Smooth muscle cell (in vitro differentiated cells): ENCODE data around the gene CD207. TPM values are rescaled to one million over a fixed set of nuclear protein-coding genes. Genes with fewer than 3 reads are reported as not detected.

Source experiments
- DNase-seq: peaks from one replicate; lab custom pipeline; 2025; ENCODE audit not compliant: unreplicated experiment; lab: John Stamatoyannopoulos, UW
- H2AFZ ChIP-seq: fragments of 200-600 bp; sonication (generic); 2 replicates; pipeline ENCODE4 v1.6.0; 2016; ENCODE audit warnings: antibody characterized with exemption, low read depth, mild to moderate bottlenecking
- H3F3A ChIP-seq: fragments of 200-600 bp; sonication (generic); 2 replicates; pipeline ENCODE4 v1.6.0; 2017; ENCODE audit warnings: antibody characterized with exemption, low read depth
- H3K27ac ChIP-seq: fragments of 200-600 bp; sonication (generic); 2 replicates; pipeline ENCODE4 v1.5.1; 2016; ENCODE audit warnings: low read depth, mild to moderate bottlenecking
- H3K27me3 ChIP-seq: fragments of 200-600 bp; sonication (generic); 2 replicates; pipeline ENCODE4 v1.6.1; 2016; ENCODE audit warnings: low read depth, mild to moderate bottlenecking
- H3K36me3 ChIP-seq: fragments of 200-600 bp; sonication (generic); 2 replicates; pipeline ENCODE4 v1.5.1; 2016; ENCODE audit warnings: low read depth
- H3K4me1 ChIP-seq: fragments of 200-600 bp; sonication (generic); 2 replicates; pipeline ENCODE4 v1.5.1; 2016; ENCODE audit warnings: low read depth
- H3K4me2 ChIP-seq: fragments of 200-600 bp; sonication (generic); 2 replicates; pipeline ENCODE4 v1.6.0; 2016; ENCODE audit warnings: mild to moderate bottlenecking
- H3K4me3 ChIP-seq: fragments of 200-600 bp; sonication (generic); 2 replicates; pipeline ENCODE4 v1.5.1; 2016; ENCODE audit warnings: mild to moderate bottlenecking
- H3K79me2 ChIP-seq: fragments of 200-600 bp; sonication (generic); 2 replicates; pipeline ENCODE4 v1.6.0; 2016; ENCODE audit warnings: low read depth, mild to moderate bottlenecking
- H3K9ac ChIP-seq: fragments of 200-600 bp; sonication (generic); 2 replicates; pipeline ENCODE4 v1.6.0; 2016; ENCODE audit warnings: low read depth
- H3K9me3 ChIP-seq: fragments of 200-600 bp; sonication (generic); replicated peaks from 2 replicates; pipeline ENCODE4 v1.5.1; 2016; ENCODE audit warnings: low read depth
- H4K20me1 ChIP-seq: fragments of 200-600 bp; sonication (generic); 2 replicates; pipeline ENCODE4 v1.6.0; 2016; ENCODE audit warnings: low read depth
- WGBS: methylation state at CpG from one replicate; pipeline ENCODE4 v1.1.7; 2016; ENCODE audit warnings: low lambda C conversion rate; 5-methylcytosine and 5-hydroxymethylcytosine counted together
- polyA plus RNA-seq: library from polyadenylated mRNA; unstranded; fragments of >200 nt; fragmentation: Nextera tagmentation; extraction: Ambion mirVana; gene quantifications from 2 replicates; pipeline ENCODE4 v1.2.1, GENCODE V29; 2016
- total RNA-seq: library from RNA; depleted of rRNA; stranded (reverse); fragments of >200 nt; gene quantifications from 2 replicates; pipeline ENCODE4 v1.2.3, GENCODE V29; 2014
- TF ChIP-seq, protein P1 (sequence below): fragments of 200-600 bp; sonication (generic); IDR thresholded peaks from 2 replicates; pipeline ENCODE4 v1.5.1; 2017; ENCODE audit warnings: borderline replicate concordance, mild to moderate bottlenecking, antibody characterized with exemption; ENCODE audit not compliant: insufficient read depth, poor library complexity, severe bottlenecking

The CD207 gene
- total and polyA plus RNA-seq, 2 experiments from 2014 or later: not detected

DNA sequence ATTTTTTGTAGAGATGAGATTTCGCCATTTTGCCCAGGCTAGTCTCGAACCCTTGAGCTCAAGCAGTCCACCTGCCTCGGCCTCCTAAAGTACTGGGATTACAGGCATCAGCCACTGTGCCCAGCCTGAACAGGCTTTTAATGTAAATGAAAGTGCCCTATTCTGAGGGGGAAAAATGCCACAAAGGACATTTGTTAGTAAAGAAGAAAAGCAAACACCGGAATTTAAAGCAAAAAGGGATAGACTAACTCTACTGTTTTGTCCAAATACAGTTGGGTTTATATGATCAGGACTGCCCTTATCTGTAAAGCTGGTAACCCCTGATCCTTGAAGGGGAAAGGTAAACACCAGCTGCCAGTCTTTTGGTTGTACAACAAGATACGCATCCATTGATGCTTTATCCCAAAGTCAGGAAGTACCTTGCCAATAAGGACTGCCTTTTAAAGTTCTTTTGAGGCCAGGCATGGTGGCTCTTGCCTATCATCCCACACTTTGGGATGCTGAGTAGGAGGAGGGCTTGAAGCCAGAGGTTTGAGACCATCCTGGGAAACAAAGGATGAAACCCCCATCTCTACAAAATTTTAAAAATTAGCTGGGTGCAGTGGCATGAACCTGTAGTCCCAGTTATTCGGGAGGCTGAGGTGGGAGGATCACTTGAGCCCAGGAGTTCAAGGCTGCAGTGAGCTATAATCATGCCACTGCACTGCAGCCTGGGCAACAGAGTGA is 28.4 kb downstream of the CD207 start:
- Histone ChIP-seq H3K4me3 (no peak overlapping the region), H4K20me1 (no peaks in the 10 kb centered on the region), H3K36me3 (no peaks in the 10 kb centered on the region), H3K27me3 (peaks cover 37% of the 10 kb centered on the region), H3K27ac (no peak overlapping the region), H3K9ac (no peak overlapping the region), H3K4me1 (no peaks in the 10 kb centered on the region), H3F3A (no peaks in the 10 kb centered on the region), H3K4me2 (no peak overlapping the region), H2AFZ (no peak overlapping the region), H3K9me3 (no peaks in the 10 kb centered on the region), H3K79me2 (no peaks in the 10 kb centered on the region)
- WGBS: 93% methylated on average over 6 of the region's 6 CpGs
- TF ChIP-seq, protein P1, sequence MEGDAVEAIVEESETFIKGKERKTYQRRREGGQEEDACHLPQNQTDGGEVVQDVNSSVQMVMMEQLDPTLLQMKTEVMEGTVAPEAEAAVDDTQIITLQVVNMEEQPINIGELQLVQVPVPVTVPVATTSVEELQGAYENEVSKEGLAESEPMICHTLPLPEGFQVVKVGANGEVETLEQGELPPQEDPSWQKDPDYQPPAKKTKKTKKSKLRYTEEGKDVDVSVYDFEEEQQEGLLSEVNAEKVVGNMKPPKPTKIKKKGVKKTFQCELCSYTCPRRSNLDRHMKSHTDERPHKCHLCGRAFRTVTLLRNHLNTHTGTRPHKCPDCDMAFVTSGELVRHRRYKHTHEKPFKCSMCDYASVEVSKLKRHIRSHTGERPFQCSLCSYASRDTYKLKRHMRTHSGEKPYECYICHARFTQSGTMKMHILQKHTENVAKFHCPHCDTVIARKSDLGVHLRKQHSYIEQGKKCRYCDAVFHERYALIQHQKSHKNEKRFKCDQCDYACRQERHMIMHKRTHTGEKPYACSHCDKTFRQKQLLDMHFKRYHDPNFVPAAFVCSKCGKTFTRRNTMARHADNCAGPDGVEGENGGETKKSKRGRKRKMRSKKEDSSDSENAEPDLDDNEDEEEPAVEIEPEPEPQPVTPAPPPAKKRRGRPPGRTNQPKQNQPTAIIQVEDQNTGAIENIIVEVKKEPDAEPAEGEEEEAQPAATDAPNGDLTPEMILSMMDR: no peak
- no peak for DNase-seq

DNA sequence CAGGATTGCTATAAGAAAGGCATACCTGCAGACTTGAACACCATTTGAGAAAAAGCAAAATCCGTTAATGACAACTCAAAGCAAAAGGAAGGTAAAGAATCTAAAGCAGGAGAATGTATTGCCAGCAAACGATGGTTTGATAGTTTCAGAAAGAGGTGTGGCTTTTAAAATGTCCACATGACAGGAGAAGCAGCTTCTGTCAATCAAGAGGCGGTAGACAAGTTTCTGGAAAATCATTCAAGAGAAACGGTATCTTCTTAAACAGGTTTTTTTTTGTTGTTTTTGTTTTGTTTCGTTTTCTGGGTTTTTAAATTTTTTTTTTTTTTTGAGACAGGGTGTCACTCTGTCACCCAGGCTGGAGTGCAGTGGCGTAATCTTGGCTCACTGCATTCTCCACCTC is 29.0 kb downstream of the CD207 start:
- Histone ChIP-seq H3K4me1 (no peaks in the 10 kb centered on the region), H3K4me2 (no peak overlapping the region), H3K79me2 (no peaks in the 10 kb centered on the region), H3K27me3 (peaks cover 39% of the 10 kb centered on the region), H3F3A (no peaks in the 10 kb centered on the region), H4K20me1 (no peaks in the 10 kb centered on the region), H3K4me3 (no peak overlapping the region), H3K36me3 (no peaks in the 10 kb centered on the region), H3K27ac (no peak overlapping the region), H2AFZ (no peak overlapping the region), H3K9ac (no peak overlapping the region), H3K9me3 (no peaks in the 10 kb centered on the region)
- 80% methylated on average over 6 of the region's 6 CpGs for WGBS
- TF ChIP-seq, protein P1: no peak
- DNase-seq: no peak

DNA sequence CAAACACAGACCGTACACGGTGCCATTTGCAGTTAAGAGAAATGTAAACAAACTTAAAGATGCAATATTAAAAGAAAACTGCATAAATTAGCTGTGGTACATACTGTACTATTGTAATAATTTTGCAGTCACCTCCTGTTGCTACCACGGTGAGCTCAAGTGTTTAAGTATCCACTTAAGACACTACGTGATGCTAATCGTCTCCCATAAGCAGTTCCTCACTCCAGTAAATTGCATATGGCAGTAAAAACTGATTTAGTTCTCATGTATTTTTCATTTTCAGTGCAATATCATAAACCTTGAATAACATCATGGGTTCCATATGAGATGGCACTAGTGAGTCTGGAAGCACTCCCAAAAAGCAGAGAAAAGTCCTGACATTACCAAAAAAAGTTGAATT is 29.6 kb downstream of the CD207 start:
- Histone ChIP-seq H3K79me2 (no peaks in the 10 kb centered on the region), H3K9me3 (no peaks in the 10 kb centered on the region), H3K4me3 (no peak overlapping the region), H3K4me2 (no peak overlapping the region), H3K9ac (no peak overlapping the region), H2AFZ (no peak overlapping the region), H3K27me3 (peaks cover 46% of the 10 kb centered on the region), H3K36me3 (no peaks in the 10 kb centered on the region), H3K27ac (no peak overlapping the region), H3F3A (no peaks in the 10 kb centered on the region), H3K4me1 (no peaks in the 10 kb centered on the region), H4K20me1 (no peaks in the 10 kb centered on the region)
- no peak for DNase-seq
- TF ChIP-seq, protein P1: no peak
- WGBS: 89% methylated on average over 5 of the region's 5 CpGs
